ENCODE results near the gene NLRP14.

NLRP14 gene

DNA sequence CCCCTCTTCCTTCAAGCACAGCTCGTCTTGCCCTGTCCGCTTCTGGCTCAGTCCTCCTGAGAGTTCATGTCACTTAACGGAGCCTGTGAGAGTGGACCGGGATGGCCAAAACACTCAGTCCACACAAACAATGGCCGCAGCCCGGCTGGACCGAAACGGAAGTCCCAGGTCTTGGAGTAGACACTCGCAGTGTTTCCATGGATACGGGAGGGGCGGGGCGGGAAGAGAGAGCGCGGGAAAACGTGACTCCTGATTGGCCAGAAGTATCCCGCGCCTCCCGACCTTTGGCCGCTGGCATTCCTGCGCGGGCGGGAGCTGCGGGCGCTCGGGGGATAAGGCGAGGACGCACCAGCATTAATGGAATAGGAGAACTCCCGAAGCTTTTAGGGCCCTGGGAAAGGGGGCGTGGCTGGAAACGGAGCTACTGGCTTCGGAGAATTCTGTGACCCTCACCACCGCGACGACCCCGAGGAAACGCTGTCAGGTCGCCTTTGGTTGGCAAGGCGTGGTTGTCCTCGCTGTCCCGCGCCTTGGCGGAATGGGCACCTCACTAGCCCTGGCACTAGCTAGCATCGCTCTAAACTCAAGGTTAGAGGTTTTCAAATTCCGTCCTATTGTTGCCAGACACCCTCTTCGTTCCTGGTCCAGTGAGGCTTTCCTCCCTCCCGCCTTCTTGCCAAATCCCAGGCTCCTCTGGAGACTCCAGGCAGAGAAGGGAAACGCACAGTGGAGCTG, at the start of gene NLRP14, which contains the start of gene ZNF214:
NLRP14 (plus strand) TSS at position 297 of the 735 bp plus-strand sequence. CDS start 18,108 bp downstream, outside the sequence.
ZNF214 (minus strand) TSS at position 164 of the 735 bp plus-strand sequence. CDS start 17,511 bp downstream, outside the sequence.
- no peak for DNase-seq (ENCODE audit: low read depth)

- no peak for DNase-seq (ENCODE audit: low read depth)
Measured at GRCh38 chr11:6979365-6979764, 40.9 kb upstream of the NLRP14 start.

DNA sequence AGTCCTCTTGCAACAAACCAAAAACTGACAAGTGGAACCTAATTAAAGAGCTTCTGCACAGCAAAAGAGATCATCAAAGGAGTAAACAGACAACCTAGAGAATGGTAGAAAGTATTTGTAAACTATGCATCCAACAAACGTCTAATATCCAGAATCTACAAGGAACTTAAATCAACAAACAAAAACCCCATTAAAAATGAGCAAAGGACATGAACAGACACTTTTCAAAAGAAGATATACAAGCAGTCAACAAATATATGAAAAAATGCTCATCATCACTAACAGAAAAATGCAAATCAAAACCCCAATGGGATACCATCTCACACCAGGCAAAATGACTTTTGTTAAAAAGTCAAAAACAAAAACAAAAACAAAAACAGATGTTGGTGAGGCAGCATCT, 33.8 kb upstream of the NLRP14 start:
- DNase-seq (ENCODE audit: low read depth), result no peak

DNA sequence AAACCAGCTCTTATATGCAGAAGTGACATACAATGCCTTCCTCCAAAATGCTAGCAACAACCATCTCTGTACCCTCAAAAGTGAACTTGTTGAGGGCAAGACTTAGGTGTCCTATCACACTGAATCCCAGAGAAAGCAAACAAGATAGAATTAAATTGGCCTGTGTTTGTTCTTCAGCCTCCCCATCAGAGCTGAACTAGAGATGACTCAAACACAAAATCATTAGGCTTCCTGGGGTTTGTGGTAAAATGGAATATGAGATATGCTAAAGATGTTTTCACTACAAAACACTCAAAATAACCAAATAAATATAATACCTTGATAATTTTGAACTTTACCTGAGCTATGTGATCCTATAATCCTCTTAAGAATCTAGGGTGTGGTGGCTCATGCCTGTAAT, 31.8 kb upstream of the NLRP14 start:
- no peak for DNase-seq (ENCODE audit: low read depth)

- DNase-seq (ENCODE audit: low read depth), result no peak
Measured at GRCh38 chr11:6991227-6991626, 29.1 kb upstream of the NLRP14 start.

DNA sequence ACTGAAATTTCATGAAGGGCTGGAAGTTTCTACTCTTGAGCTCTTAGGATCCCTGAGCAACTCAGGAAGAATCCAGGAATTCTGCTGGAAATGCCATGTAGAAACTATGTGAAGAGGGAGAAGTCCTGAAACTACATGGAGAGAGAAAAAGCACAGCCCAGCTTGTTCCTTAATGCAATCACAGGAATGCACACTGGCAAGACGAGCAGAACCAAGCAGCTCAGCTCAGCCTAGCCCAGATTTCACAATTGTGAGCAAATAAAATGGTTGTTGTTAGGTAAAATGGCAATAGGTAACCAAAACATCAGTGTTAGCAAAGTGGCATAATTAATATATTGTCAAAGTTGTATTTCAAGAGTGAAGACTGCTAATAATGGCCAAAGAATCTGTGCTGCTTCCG, 28.3 kb upstream of the NLRP14 start:
- no peak for DNase-seq (ENCODE audit: low read depth)

GRCh38 chr11:6992457-6993417, 27.5 kb upstream of the NLRP14 start:
- no peak for DNase-seq (ENCODE audit: low read depth)

- DNase-seq (ENCODE audit: low read depth), result no peak
Measured at GRCh38 chr11:6995703-6996102, 24.6 kb upstream of the NLRP14 start.

- DNase-seq (ENCODE audit: low read depth), result no peak
Measured at GRCh38 chr11:7004482-7004881, 15.8 kb upstream of the NLRP14 start.

- DNase-seq (ENCODE audit: low read depth), result no peak
Measured at GRCh38 chr11:7014118-7014517, 6.2 kb upstream of the NLRP14 start.

DNA sequence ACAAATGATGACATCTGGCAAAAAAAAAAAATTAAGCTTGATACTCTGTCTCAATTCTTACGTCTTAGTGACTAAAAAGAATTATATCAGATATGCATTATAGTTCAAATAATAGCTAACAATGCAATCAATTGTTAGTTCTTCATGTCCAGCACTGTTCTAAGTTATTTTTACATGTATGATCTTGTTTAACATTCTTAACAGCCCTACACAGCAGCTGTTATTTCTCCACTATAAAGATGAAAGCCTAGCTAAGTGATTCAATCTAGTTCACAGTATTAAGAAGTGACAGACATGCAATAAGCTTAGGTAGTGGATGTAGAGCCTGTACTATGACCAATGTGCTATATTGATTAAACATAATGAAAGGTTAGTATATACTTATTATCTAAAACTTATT, 4.3 kb upstream of the NLRP14 start:
- no peak for DNase-seq (ENCODE audit: low read depth)

DNA sequence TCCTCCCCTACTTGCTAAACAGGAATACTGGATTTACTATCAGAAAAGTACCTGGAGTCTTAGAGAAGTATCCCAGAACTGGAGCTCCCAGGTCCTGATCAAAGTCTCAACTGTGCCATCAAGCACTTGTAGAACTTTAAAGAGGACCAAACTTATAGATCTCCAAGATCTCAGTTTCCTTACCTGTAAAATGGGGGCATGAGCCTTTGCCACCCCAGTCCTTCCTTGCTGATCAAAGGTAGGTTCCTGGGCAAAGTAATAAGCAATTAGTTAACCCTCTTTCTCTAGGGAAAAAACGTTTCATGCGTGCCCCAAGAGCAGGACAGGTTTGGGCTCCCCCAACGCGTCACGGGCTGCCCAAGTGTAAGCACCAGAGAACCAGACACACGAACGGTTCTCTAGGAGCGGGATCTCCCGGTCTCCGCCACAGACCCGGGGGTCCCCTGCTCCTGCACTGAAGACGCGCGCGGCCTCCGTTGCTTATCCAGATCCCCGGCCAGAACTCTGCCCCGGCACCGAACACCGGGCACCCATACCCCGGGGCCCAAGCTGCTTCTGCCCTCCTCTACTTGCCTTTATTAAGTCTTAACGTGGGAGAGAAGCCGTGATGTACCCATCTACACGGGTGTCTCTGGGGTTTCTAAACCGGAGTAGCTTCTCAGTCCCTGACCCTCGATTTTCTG, 638 bp upstream of the NLRP14 start:
- DNase-seq (ENCODE audit: low read depth), result no peak

DNA sequence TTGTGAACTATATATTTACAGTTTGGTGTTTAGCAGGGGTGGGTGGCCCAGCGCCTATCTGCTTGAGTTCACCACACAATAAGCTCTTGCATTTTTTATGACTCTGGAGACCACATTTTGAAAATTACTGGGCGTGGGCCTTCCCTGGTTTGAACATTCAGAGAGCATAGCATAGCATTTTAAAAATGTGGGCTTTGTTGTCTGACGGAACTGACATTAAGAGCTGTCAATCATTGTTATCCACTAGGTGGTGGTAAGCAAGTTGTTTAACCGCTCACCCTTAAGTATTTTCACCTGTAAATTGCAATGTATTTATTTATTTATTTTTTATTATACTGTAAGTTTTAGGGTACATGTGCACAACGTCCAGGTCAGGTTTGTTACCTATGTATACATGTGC, 1.0 kb downstream of the NLRP14 start:
- no peak for DNase-seq (ENCODE audit: low read depth)

DNA sequence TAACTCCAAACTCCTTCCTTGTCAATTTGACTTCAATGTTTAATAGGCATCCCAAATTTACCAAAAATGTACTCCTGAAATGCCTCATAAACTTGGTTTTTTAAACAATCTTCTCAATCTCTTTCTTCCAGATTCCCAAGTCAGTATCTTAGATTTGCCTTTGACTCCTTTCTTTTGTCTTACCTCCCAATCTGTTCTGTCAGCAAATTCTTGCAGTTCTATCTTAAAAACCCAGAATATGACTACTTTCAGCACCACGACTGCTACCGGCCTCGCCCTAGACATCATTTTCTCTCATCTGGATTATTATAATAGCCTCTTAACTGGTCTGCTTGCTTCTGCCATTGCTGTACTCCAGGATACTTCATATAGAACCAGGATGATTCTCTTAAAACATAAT, 7.9 kb downstream of the NLRP14 start:
- no peak for DNase-seq (ENCODE audit: low read depth)

DNA sequence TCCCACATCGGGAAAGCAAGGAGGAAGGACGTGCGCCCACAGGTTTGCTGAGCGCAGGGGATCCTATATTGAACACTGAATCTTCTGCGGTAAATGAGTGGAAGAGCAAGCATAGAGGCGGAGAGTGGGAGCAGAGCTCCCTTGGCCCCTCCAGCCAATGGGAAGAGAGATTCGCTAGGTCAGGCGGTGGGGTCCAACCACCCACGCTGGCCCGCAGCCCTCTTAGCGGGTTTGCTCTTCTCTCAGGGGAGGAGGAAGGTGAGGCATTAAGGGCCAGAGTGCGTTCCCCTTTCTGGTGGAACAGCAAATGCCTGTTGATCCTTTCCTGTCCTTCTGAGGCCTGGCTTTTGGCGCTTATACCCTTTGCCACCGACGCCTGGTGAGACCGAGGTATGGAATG, 10.6 kb downstream of the NLRP14 start:
- no peak for DNase-seq (ENCODE audit: low read depth)

GRCh38 chr11:7031471-7031871, 11.2 kb downstream of the NLRP14 start:
- DNase-seq (ENCODE audit: low read depth), result no peak

DNA sequence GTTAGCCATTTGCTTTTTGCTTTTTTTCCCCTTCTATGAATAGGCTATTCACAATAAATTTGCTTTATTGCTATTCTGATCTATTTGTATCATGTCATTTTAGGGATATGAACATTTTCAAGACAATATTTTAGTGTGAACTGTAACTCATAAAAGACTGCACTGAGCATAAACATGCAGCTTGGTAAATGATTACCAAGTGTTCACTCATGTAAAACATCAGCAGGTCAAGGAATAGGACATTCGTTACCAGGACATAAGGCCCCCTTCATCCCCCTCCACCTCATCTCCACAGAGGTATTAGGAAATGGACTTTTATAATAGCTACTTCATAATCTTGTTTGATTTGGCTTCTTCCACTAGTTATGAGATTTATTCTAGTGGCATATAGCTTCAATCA, 12.4 kb downstream of the NLRP14 start:
- DNase-seq (ENCODE audit: low read depth), result no peak

GRCh38 chr11:7034019-7034418, 13.7 kb downstream of the NLRP14 start:
- no peak for DNase-seq (ENCODE audit: low read depth)

GRCh38 chr11:7046474-7047175, 26.3 kb downstream of the NLRP14 start:
- no peak for DNase-seq (ENCODE audit: low read depth)

- DNase-seq (ENCODE audit: low read depth), result no peak
Measured at GRCh38 chr11:7050191-7050590, 29.9 kb downstream of the NLRP14 start.

GRCh38 chr11:7056828-7057513, 36.7 kb downstream of the NLRP14 start:
- DNase-seq (ENCODE audit: low read depth), result no peak

Measured in activated T-cell treated with anti-CD3 and anti-CD28 coated beads for 24 hours (primary cell).